Fibroblast of upper back skin (primary cell): Measurements from ENCODE around the gene RGL1.

ENCODE experiments used
- DNase-seq: peaks from one replicate; pipeline ENCODE4 v3.0.0-alpha.2; 2013

The RGL1 gene

GRCh38 chr1:183824291-183824690, 19.4 kb downstream of the RGL1 start:
- DNase-seq, result no peak

GRCh38 chr1:183827801-183828200, 22.9 kb downstream of the RGL1 start:
- no peak for DNase-seq

- DNase-seq, result no peak
Observed at GRCh38 chr1:183830389-183830788, 25.5 kb downstream of the RGL1 start.

GRCh38 chr1:183831311-183831710, 26.4 kb downstream of the RGL1 start:
- no peak for DNase-seq

GRCh38 chr1:183832459-183832858, 27.5 kb downstream of the RGL1 start:
- no peak for DNase-seq

GRCh38 chr1:183834568-183834967, 29.6 kb downstream of the RGL1 start:
- DNase-seq, result no peak

GRCh38 chr1:183836598-183836997, 31.7 kb downstream of the RGL1 start:
- DNase-seq, result no peak

- peak; percentile 65 for DNase-seq
Observed at GRCh38 chr1:183837062-183837461, 32.1 kb downstream of the RGL1 start.

- no peak for DNase-seq
Observed at GRCh38 chr1:183838221-183838620, 33.3 kb downstream of the RGL1 start.

- peak; percentile 66 for DNase-seq
Observed at GRCh38 chr1:183840140-183840539, 35.2 kb downstream of the RGL1 start.

GRCh38 chr1:183841550-183841949, 36.6 kb downstream of the RGL1 start:
- DNase-seq, result no peak

GRCh38 chr1:183841950-183842794, 37.3 kb downstream of the RGL1 start:
- peak; percentile 98 for DNase-seq

GRCh38 chr1:183842795-183843144, 37.9 kb downstream of the RGL1 start:
- DNase-seq, result no peak

- DNase-seq, result no peak
Observed at GRCh38 chr1:183844806-183845205, 39.9 kb downstream of the RGL1 start.

GRCh38 chr1:183845681-183846080, 40.8 kb downstream of the RGL1 start:
- DNase-seq, result peak; percentile 55

GRCh38 chr1:183847641-183848040, 42.7 kb downstream of the RGL1 start:
- DNase-seq, result no peak

GRCh38 chr1:183850852-183851251, 45.9 kb downstream of the RGL1 start:
- DNase-seq, result no peak

- DNase-seq, result no peak
Observed at GRCh38 chr1:183859119-183859518, 54.2 kb downstream of the RGL1 start.

- peak; percentile 92 for DNase-seq
Observed at GRCh38 chr1:183859831-183860230, 54.9 kb downstream of the RGL1 start.

GRCh38 chr1:183862967-183863366, 58.0 kb downstream of the RGL1 start:
- no peak for DNase-seq

- DNase-seq, result no peak
Observed at GRCh38 chr1:183863852-183864251, 58.9 kb downstream of the RGL1 start.

GRCh38 chr1:183864611-183865010, 59.7 kb downstream of the RGL1 start:
- no peak for DNase-seq

- DNase-seq, result no peak
Observed at GRCh38 chr1:183869230-183869629, 64.3 kb downstream of the RGL1 start.

- no peak for DNase-seq
Observed at GRCh38 chr1:183869664-183870063, 64.7 kb downstream of the RGL1 start.
